GM18951 (cell line): ENCODE data around the gene RAB11FIP5.
A peak's percentile ranks its signal among the peaks of the same experiment; 100 is the strongest.
"Not testable (repeated sequence)": the region's sequence is repeated elsewhere in the genome, so short reads cannot be mapped to it uniquely, and the experiment has no call there.

Source experiments
- POLR2A ChIP-seq: IDR thresholded peaks from 4 replicates; pipeline ENCODE4 v1.6.1; 2011; ENCODE audit warnings: mild to moderate bottlenecking; ENCODE audit not compliant: insufficient read length, insufficient read depth; ENCODE audit errors: extremely low read depth
- in situ Hi-C: fragments of 300-500 bp; cut with MboI; formaldehyde crosslinking; loops from one replicate; pipeline ENCODE4 v1.12.0; 2022; ENCODE audit warnings: low sequenced_read_pairs, mixed read lengths, inconsistent platforms; ENCODE audit not compliant: unreplicated experiment

The RAB11FIP5 gene

GRCh38 chr2:73075477-73076373 lies 37.0 kb downstream of the RAB11FIP5 start:
- in situ Hi-C loops = no loop called here
- TF ChIP-seq POLR2A = no peak

GRCh38 chr2:73074110-73075069 lies 38.4 kb downstream of the RAB11FIP5 start:
- in situ Hi-C loops = no loop called here
- TF ChIP-seq POLR2A = no peak

GRCh38 chr2:73072416-73072815 lies 40.3 kb downstream of the RAB11FIP5 start:
- in situ Hi-C loops = no loop called here
- TF ChIP-seq POLR2A = no peak

GRCh38 chr2:73072129-73072395 lies 40.7 kb downstream of the RAB11FIP5 start:
- TF ChIP-seq POLR2A = no peak
- in situ Hi-C loops = no loop called here

- in situ Hi-C loops = no loop called here
- TF ChIP-seq POLR2A = peak; percentile 70
Observed at GRCh38 chr2:73071360-73072128, 41.2 kb downstream of the RAB11FIP5 start, which contains the start of gene SFXN5. Gene SFXN5 (minus strand): TSS chr2:73071712. CDS start chr2:73071705, 7 bp downstream.

- in situ Hi-C loops = no loop called here
Observed at GRCh38 chr2:73070643-73071359, 41.9 kb downstream of the RAB11FIP5 start.

GRCh38 chr2:73069855-73070642 lies 42.7 kb downstream of the RAB11FIP5 start:
- TF ChIP-seq POLR2A = no peak
- in situ Hi-C loops = no loop called here

More at GRCh38 chr2:73070643-73071359, 41.9 kb downstream of the RAB11FIP5 start:
- peak; percentile 63 for TF ChIP-seq POLR2A

GRCh38 chr2:73069041-73069854 lies 43.5 kb downstream of the RAB11FIP5 start:
- in situ Hi-C loops = no loop called here
- no peak for TF ChIP-seq POLR2A

- TF ChIP-seq POLR2A = no peak
- in situ Hi-C loops = no loop called here
Observed at GRCh38 chr2:73068147-73068546, 44.6 kb downstream of the RAB11FIP5 start.

GRCh38 chr2:73067043-73067442 lies 45.7 kb downstream of the RAB11FIP5 start:
- in situ Hi-C loops = no loop called here
- no peak for TF ChIP-seq POLR2A

GRCh38 chr2:73065070-73065469 lies 47.7 kb downstream of the RAB11FIP5 start:
- in situ Hi-C loops = not testable (repeated sequence)
